ENCODE results near the gene OR6N1.

Gene OR6N1

GRCh38 chr1:158771950-158772866, at the start of gene OR6N1:
Gene OR6N1, minus strand, starts transcription at chr1:158772195. Its CDS starts 5,513 bp downstream, at chr1:158766682.
- no peak for DNase-seq

- DNase-seq, result no peak
Measured at GRCh38 chr1:158821723-158822122, 49.7 kb upstream of the OR6N1 start.

DNA sequence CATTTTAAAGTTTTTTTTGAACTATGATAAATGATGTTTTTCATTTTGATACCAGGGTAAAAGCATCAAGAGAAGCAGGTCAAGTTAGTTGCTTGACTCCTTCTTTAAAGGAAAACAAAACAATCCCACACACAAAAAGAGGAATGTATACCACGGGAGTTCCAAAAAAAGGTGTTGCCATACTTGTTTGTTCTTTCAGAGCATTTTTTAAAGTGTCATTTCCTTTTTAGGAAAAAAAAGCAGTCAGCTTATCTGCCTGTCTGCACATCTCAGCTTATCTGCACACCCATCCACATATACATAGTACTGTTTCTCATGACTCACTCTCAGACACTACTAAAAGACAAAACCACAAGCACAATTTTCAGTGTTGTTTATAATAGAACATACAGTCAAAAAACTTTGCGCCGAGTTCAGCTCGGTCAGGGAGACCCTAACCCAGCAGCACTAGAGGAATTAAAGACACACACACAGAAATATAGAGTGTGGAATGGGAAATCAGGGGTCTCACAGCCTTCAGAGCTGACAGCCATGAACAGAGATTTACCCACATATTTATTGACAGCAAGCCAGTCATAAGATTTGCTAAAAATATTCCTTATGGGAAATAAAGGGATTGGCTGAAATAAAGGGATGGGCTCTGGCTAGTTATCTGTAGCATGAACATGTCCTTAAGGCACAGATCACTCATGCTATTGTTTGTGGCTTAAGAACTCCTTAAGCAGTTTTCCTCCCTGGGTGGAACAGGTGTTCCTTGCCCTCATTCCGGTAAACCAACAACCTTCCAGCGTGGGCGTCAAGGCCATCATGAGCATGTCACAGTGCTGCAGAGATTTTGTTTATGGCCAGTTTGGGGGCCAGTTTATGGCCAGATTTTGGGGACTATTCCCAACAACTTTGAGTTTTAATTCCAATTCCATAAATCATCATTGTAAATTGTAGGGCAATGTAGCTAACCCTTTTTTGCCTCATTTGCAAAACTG, 47.8 kb upstream of the OR6N1 start:
- no peak for DNase-seq

DNA sequence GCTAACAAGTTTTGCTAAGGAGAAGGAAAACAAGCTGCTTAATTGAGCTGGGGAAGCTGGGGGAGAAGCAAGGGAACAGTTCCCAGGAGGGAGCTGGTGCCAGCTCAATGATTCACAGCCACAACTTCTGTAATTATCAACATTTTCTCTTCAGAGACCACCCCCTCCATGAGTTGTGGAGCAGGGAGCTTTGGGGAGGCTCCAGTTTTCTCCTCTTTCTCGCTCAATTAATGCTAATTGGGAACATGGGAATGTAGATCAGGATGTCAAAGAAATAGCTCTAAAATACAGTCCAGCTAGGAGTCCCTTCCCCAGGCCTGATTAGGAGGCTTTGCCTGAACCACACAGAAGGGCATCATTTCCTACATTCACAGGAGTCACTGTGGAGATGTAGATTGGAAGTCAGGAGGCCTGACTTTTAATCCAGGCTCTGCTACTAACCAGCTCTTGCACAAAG, 47.0 kb upstream of the OR6N1 start:
- no peak for DNase-seq

- DNase-seq, result no peak
Measured at GRCh38 chr1:158818560-158818959, 46.6 kb upstream of the OR6N1 start.

GRCh38 chr1:158814970-158815369, 43.0 kb upstream of the OR6N1 start:
- no peak for DNase-seq

DNA sequence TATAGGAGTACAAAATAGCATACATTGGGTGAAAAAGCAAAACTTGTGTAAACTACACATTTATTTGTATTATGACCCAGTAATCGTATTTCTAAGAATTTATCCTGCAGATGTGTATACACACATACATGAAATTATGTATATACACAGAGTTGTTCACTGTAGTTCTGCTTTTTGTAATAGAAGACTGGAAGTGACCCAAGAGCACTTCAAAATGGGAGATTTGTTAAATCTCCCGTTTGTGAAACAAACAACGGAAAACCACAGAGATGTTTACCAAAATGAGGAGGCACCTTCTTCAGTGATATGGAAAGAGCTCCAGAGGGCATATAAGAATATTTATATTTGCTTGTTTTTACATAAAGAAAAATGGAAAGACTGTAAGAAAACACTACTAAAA, 41.2 kb upstream of the OR6N1 start:
- no peak for DNase-seq

DNA sequence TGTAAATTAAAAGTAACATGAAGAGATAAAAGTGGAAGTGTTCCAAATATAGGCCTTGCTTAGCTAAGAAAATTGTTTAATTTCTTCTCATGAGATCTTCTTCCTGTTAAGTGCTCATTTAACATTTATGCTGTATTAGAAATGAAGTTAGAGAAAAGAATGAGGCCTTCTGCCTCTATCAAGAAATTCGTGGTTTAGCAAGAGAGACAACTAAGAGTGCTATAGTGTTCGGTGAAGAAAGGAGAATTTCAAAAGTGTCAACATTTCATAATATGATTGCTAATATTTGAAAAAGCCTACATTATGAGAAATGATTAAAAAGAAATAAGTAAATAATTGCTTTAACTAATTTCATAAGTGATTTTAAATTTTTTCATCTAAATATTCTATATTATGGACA, 40.3 kb upstream of the OR6N1 start:
- DNase-seq, result no peak

GRCh38 chr1:158810311-158810710, 38.3 kb upstream of the OR6N1 start:
- DNase-seq, result no peak

GRCh38 chr1:158809862-158810261, 37.9 kb upstream of the OR6N1 start:
- DNase-seq, result no peak

GRCh38 chr1:158809256-158809655, 37.3 kb upstream of the OR6N1 start:
- DNase-seq, result no peak

- no peak for DNase-seq
Measured at GRCh38 chr1:158806916-158807536, 35.0 kb upstream of the OR6N1 start.

DNA sequence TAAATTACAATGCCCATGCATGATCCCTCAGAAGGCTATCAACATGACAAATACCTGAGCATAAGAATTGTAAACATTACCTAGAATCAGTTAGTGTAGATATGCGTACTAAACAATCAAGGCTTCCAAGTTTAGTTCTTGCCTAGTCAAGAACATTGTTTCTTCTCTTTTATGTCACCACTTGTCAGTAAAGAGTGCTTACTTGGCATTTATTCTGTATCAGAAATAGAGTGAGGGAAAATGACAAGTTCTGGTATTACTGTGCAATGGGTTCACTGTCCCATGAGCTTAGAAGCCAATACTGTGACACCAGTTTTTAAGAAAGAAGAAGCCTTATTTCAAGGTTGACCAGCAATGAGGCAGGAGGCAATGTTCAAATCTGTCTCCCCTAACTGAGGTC, 31.7 kb upstream of the OR6N1 start:
- no peak for DNase-seq

DNA sequence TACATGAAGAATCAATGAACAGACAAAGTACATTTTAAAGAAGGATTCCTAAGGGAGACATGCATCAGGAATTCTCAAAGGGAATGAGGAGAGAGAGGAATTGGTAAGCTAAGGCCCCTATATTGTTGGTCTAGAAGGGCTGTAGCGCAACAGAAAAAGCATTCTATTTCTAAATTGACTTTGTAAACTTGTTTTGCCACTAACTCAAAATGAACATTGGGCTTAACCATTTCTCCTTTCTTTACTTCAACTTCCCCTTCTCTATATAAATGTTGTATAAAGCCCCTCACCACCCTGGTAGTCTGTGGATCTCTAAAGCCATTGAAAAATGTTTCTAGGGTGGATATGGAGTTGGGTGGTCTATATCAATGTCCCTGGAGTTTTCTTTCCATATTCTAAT, 29.4 kb upstream of the OR6N1 start:
- DNase-seq, result no peak

- DNase-seq, result no peak
Measured at GRCh38 chr1:158800526-158800925, 28.5 kb upstream of the OR6N1 start.

DNA sequence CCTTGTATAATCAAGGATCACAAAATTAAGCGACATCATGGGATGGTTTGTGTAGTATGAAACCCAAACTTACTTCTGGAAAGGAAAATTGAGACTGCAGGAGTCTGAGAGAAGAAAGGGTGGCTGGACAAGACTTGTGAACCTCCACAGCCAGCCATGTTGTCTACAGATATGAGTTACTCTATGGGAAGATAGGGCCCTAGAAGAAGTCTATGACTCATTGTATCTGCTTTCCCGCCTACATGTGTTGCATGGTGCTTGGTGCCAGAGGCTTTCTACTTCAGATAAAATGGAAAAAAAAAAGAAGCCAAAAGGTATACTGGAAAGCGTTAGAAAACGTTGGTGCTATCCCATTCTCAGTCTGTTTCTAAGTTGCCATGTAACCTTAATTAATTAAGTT, 27.7 kb upstream of the OR6N1 start:
- no peak for DNase-seq

DNA sequence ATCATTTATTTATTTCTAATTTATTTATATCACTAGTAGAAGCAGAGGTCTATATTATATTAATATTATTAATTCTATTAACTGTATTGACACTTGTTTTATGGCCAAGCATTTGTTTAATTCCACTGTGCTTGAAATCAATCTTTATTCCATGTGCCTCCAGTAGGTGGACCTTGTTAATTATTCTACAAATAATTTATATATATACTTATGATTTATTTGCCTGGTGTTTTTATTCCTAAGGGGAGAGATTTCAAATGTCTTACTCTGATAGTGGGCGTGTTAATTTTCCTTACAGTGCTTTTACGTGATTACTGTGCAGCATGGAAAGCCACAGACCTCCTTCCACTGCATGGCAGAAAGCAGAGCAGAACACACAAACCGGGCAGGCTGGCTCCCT, 26.5 kb upstream of the OR6N1 start:
- no peak for DNase-seq

DNA sequence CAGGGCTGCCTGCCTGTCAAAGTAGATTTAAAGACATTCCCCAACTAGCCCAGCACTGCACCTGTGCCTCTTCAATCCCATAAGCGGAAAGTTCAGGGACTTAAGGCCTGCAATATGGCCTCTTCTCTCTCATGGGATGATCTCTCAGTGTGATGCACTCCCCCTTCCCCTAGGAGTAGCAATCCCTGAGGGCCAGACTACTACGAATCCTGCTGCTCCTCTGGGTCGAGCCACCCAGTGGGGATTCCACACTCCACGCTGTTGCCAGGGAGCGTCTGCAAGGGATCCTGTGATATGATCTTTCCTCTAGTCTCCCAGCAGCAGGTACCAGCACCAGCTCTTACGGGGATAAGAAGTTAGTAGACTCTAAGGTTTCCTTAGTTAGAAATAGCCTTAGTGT, 22.3 kb upstream of the OR6N1 start:
- DNase-seq, result no peak

DNA sequence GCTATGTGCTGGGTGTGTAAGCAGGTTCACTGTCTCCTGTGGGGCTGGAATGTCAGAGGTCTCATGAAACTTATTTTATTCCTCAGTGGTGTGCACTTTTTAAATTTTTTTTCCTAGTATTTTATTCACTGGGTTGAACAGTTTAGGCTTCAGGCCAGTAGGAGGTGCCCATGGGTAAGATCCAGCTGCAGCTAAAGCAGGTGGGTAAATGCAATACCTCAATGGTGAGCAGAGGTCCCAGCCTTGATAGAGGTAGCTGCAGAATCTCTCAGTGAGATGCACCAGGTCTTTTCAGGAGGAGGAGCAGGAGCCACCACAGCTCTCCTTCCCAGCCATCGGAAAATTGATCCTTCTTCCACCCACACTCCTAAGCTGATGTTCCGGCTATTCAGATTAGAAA, 21.6 kb upstream of the OR6N1 start:
- DNase-seq, result no peak

- no peak for DNase-seq
Measured at GRCh38 chr1:158781104-158781503, 9.1 kb upstream of the OR6N1 start, which contains the start of gene OR6N2. Gene OR6N2, minus strand, starts transcription at chr1:158781204. Its CDS starts 3,569 bp downstream, at chr1:158777635.

DNA sequence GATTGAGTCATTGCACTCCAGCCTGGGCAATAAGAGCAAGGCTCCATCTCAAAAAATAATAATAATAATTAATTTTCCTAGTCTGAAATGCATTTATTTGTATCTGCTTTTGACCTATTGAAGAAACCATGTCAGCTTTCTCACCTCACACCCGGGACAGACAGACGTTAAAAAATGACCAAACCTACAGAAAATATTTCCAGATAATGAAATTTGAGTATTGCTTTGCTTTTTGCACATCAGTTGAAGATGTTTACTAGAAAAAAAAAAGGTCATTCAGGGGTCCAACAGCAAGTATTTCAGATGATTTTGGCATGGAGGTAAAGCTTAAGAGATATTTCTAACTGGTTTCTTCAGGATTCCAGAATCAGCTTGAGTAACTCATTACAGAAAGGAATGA, 17.6 kb downstream of the OR6N1 start, which contains the start of gene OR6K6:
OR6K6 (plus strand) TSS at position 301 of the 400 bp plus-strand sequence. CDS start 168 bp downstream, outside the sequence.
- no peak for DNase-seq

DNA sequence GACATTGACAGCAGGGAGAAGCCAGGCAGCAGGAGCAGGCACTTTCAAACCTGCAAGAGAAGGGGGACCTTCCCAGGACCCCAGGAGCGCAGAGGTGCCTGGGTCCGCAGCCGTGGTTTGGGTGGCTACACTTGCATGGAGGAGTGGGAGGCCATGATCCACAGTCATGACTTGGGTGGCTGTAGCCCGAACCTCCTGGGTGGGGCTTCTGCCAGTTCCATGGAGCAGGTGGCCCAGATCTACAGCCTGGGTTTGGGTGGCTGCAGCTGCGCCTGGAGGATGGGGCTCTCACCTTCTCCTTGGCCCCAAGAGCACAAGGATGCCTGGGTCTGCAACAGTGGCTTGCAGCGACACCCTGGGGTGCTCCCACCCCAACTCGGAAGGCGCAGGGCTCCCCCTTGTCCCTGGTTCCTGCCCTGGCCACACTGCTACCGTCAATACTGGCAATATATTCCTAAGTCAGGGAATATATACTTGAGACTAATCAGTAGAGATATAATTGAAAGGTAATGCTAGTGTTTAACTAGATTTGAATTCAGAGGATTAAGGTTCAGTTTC, 19.8 kb downstream of the OR6N1 start:
- DNase-seq, result no peak

GRCh38 chr1:158735848-158736247, 36.1 kb downstream of the OR6N1 start:
- DNase-seq, result no peak
